NCI-H187 (cell line): ENCODE data around the gene HOXD10.

ENCODE experiments used
- DNase-seq, 2 experiments: peaks; one replicate each; lab custom pipeline; 2025; lab: John Stamatoyannopoulos, UW

The HOXD10 gene

DNA sequence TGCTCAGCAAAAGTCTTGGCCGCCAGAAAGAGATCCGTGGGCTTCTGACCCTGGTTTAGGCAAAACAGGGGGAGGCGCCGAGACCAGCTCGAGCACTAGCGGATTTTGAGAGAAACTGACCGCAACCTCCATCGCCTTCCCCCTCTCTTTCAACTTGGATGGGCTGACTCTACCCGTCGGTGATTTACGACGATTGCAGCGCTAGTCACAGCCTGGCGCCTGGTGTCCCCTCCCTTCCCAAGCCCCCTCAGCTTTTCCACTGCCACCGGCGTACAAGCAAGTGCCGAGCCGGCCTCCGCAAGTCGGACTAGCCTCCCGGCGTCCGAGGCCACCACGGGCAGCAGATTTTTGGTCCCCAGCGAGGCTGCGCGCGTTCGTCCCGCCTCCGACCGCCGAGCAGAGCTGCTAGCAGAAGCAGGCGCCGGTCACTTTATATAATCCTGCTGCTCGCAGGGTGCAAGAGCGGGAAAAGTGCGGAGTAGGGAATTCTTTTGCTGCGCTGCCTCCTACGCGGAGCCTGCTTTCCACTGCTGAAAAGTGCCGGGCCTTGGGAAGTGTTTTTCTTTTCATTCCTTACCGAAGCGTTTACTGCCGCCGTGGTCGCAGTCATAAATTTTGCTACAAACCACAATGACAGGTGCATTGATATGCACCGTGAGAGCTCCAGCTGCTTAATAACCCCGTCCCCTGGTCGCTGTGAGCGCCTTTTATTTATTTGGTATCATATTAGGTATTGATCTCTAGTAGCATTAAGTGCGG lies 48.2 kb downstream of the HOXD10 start:
- no peak for DNase-seq

DNA sequence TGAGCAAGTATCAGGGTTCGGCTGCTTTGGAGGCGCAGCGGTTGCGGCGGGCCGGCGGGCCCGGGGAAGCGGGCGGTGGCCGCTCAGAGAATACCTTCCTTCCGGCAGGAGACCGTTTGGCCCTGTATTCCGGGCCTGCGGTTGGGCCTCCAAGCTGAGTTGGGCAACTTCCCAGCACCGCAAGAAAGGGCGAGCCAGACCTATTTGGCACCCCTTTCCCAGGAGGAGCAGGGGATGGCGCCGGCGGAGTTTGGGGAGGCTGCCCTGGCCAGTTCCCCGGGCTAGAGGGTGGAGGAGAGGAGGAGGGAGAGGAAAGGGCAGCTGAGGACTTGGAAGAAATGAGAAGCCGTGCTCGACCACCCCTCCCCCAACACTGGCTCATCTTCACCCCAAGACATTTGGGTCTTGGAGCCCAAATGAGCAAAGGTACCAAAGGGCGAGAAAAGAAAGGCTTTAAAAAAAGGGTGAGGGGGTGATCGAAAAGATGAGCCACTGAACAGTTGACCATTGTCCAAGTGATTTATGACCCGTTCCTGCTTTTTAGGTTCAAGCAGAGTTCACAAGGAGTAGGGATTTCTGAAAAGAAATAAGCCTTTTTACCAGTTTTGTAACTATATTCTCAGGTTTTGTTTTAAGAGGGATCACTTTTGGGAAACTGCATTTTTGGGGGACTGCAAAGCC lies 48.9 kb downstream of the HOXD10 start:
- no peak for DNase-seq

DNA sequence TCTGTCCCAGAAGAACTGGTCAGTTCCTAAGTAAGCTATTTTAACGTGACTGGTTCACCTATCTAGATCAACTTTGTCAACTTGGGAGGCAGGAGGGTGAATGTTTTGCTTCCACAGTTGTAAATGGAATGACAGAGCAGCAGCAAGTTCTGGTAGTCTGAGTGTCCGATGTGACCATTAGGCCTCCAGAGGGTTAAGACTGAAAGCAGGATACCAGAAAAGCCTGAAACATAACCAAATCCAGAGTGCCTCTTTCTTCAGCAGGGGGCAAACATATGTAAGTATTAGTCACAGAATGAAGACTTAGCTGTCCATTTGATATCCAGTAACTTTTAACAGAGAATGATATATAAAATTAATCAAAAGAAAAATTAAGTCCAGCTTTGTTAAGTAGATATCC lies 49.7 kb downstream of the HOXD10 start:
- no peak for DNase-seq

DNA sequence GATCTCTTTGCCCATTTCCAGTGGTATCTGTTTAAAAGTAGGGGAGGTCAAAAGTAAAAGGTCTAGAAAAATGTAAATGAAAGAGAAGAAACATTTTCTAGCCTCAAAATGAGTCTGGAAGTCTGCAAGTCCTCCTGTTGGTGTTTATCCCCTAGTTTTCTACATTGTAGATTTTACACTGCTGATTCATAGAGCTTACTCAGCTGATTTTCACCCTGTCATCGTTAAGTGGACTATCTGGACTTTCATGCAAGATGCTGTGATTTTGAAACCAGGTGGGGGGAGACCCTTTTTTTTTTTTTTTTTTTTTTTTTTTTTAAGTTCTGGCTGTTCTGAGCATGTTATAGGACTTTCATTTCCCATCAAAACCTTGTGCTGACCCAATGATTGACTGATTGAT lies 50.8 kb downstream of the HOXD10 start:
- no peak for DNase-seq

DNA sequence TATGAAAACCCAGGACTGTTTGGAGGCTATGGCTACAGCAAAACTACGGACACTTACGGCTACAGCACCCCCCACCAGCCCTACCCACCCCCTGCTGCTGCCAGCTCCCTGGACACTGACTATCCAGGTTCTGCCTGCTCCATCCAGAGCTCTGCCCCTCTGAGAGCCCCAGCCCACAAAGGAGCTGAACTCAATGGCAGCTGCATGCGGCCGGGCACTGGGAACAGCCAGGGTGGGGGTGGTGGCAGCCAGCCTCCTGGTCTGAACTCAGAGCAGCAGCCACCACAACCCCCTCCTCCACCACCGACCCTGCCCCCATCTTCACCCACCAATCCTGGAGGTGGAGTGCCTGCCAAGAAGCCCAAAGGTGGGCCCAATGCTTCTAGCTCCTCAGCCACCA lies 52.6 kb downstream of the HOXD10 start:
- no peak for DNase-seq
